ENCODE results near the gene KIF5C.

DNA sequence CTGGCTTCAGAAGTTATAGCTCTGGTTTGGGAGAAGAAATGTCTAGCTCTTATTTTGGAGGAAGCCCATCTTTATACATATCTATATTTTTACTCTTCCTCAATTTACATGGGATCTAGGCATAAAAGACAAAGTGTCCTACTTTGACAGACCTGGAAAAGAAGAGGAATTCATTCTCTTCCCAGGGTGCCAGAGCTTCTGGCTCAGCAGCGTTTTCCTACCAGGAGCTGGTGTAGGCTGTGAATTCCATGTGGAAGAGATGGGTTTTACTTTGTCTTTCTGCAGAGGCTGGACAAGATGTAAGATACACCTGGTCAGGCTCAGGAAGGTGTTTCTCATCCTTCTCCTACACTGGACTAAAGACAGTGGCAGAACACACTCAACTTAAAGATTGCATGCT lies 113.3 kb downstream of the KIF5C start:
- TF ChIP-seq, protein P1, sequence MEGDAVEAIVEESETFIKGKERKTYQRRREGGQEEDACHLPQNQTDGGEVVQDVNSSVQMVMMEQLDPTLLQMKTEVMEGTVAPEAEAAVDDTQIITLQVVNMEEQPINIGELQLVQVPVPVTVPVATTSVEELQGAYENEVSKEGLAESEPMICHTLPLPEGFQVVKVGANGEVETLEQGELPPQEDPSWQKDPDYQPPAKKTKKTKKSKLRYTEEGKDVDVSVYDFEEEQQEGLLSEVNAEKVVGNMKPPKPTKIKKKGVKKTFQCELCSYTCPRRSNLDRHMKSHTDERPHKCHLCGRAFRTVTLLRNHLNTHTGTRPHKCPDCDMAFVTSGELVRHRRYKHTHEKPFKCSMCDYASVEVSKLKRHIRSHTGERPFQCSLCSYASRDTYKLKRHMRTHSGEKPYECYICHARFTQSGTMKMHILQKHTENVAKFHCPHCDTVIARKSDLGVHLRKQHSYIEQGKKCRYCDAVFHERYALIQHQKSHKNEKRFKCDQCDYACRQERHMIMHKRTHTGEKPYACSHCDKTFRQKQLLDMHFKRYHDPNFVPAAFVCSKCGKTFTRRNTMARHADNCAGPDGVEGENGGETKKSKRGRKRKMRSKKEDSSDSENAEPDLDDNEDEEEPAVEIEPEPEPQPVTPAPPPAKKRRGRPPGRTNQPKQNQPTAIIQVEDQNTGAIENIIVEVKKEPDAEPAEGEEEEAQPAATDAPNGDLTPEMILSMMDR (IDR thresholded peaks at IDR 0.05; ENCODE audit: low read depth, low read length, missing input control) = no peak
- TF ChIP-seq RAD21 (IDR thresholded peaks at IDR 0.05) (no peak), HNF4A (conservative IDR thresholded peaks at IDR 0.05) (no peak), GABPA (IDR thresholded peaks at IDR 0.05 in 1 of 2, conservative IDR thresholded peaks at IDR 0.05 in 1 of 2) (no peak)
